Measurements from ENCODE around the gene CENPP. TPM values are rescaled to one million over a fixed set of nuclear protein-coding genes. Genes with fewer than 3 reads are reported as not detected.

Gene CENPP
- total RNA-seq, 1 donor from 2014 or later = 2.7 TPM

- no peak for DNase-seq (ENCODE audit: low read depth in 2 of 2)
Observed at GRCh38 chr9:92636627-92637026, 310.9 kb downstream of the CENPP start.

GRCh38 chr9:92637326-92637725 is 311.6 kb downstream of the CENPP start:
- no peak for DNase-seq (ENCODE audit: low read depth in 2 of 2)

DNA sequence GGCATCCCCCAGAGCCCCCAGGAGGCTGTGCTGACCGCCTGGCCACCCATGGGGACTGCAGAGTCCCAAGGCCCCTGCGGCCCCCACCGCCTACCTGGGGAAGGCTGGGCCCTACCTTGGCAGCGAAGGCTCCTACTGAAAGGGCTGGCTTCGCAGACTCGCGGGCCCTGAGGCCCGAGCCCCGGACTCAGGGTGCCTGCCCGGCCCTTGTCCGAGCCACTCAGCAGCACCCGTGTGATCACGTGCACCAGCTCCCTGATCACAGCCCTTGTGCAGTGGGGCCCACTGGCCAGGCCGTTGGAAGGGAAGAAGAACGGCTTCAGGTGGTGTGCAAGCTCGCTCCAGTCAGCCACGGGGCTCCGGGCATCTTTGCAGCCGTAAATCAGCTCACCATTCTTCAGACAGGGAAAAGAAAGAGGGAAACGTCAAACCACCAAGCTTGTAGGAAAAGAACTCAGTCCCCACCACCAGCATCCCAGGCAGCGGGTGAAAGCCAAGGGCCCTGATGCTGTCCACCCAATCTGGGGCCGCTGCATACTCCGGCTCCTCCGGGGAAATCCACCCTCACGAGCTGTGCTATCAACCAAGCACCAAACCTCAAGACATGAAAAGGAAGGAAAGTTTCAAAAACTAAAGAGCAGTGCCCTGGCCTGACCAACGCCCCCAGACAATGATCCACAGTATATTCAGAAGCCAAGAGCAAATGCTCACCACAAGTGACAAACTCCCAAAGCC is 312.3 kb downstream of the CENPP start:
- DNase-seq (ENCODE audit: low read depth in 2 of 2) = no peak

GRCh38 chr9:92638621-92639101 is 312.9 kb downstream of the CENPP start:
- DNase-seq (ENCODE audit: low read depth in 2 of 2) = no peak

GRCh38 chr9:92639124-92639523 is 313.4 kb downstream of the CENPP start:
- no peak for DNase-seq (ENCODE audit: low read depth in 2 of 2)

DNA sequence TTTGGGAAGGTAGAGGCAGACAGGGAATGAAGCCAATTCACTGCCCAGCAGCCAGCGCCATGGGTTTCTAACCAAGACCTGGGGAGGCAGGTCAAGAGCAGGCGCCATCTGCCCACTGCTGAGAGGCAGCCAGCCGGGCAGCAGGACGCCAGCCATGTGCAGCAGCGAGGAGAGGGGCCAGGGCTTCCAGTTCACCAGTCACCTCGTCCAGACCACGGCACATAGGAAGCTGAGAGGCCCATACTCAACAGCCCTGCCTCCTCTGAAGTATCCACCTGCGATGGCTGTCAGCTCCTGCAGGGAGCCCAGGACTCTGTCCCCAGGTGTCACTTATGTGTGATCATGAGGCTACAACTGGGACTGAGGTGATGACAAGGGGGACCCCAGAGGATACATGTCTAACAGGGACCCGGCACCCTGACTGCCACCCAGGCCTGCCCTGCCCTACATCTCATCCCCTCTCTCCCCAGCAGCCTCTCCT is 314.1 kb downstream of the CENPP start:
- no peak for DNase-seq (ENCODE audit: low read depth in 2 of 2)

DNA sequence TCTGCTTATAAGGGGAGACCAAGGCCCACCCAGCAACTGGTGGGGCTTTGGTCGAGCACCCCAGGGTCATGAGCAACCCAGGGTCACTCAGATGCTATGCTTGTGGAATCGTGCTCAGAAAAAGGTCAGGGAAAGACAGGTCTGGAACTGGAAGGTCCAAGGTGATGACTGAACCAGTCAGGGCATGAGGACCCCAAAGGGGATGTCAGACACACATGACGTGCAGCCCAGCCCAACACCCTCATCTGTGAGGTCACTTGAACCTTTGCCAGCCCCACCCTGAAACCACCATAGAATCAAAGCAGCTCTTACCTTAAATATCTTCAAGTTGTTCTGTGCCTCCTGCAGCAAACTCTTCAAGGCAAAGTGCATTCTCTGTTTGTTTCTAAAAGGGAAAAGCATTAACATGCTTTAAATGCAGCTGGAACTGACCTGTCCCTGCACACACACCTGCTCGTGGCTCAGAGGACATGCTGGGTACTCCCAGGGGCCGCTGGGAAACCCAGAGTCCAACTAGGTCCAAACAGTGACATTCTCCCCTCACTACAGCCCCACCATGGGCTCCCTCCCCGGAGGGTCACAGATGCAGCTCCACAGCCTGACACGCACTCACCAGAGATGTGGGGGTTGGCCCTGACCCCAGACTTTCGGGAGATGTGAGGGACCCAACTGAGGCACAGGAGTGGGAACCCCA is 314.8 kb downstream of the CENPP start:
- DNase-seq (ENCODE audit: low read depth in 2 of 2) = no peak

DNA sequence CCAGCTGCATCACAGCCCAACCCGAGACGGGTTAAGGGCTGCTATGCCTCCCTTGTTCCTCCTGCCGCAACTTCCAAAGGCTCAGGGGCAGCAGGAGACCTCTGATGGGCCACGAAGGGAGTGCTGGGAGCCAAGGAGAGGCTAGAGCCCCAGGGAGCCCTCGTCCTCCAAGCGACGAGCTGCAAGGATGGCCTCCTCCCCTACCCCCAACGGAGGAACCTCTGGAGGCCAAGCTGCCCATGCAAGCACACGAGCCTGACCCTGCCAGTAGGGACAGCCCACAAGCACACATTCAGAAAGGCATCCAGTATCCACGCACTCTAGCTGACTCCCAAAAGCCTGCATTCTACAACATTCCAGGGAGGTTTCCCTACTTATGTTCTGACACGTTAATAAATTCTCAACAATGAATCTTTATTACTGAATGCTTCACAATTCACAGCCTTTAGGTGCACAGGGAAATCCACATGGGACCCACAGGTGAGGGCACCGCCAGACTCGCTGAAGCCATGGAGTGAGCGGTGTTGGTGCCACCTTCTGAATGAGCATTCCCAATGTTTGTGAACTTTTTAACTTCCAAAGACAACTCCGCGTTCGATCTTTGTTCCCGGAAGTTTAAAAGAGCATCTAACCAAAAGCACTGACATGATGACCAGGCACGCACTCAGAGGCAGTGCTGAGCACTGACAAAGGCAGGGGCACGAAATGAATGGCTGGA is 315.5 kb downstream of the CENPP start:
- DNase-seq (ENCODE audit: low read depth in 2 of 2) = no peak

- DNase-seq (ENCODE audit: low read depth in 2 of 2) = no peak
Observed at GRCh38 chr9:92642041-92642451, 316.3 kb downstream of the CENPP start.

DNA sequence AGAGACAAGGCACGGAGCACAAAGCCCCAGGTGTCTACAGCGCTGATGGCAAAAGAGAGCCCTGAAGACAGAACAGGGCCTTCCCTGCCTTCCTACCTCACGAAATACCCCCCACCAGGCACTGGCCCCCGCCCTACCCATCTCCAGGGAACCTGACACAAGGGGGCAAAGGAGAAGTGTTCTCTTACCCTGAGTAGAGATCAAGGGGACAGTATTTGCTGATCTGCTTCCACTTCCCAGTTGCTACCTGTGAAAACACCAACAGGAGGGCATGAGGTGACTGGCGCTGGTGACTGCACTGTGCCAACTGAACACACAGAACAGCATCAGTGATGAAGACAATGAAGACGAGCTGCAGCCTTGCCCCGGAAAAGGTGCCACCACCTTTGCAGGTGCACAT is 316.8 kb downstream of the CENPP start:
- no peak for DNase-seq (ENCODE audit: low read depth in 2 of 2)

DNA sequence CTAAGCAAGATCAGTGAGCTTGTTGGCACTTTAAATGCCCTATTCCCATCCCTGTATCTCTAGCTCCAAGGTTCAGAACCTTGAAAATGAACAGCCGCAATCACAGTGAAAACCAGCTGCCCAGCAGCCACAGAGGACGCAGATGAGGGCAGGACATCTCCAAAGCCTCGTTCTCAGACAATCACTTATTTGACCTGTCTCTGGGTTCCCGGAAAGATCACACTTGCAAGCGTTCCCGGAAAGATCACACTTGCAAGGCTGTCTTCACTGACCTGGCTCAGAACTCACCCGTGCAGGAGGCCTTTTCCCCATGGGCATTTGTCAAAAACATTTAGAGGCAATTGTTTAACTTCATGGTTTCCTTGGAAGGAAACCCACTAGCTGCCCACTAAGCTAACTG is 318.5 kb downstream of the CENPP start:
- no peak for DNase-seq (ENCODE audit: low read depth in 2 of 2)

GRCh38 chr9:92645041-92645440 is 319.3 kb downstream of the CENPP start:
- no peak for DNase-seq (ENCODE audit: low read depth in 2 of 2)

GRCh38 chr9:92647671-92648473 is 322.1 kb downstream of the CENPP start:
- DNase-seq (ENCODE audit: low read depth in 2 of 2) = no peak

DNA sequence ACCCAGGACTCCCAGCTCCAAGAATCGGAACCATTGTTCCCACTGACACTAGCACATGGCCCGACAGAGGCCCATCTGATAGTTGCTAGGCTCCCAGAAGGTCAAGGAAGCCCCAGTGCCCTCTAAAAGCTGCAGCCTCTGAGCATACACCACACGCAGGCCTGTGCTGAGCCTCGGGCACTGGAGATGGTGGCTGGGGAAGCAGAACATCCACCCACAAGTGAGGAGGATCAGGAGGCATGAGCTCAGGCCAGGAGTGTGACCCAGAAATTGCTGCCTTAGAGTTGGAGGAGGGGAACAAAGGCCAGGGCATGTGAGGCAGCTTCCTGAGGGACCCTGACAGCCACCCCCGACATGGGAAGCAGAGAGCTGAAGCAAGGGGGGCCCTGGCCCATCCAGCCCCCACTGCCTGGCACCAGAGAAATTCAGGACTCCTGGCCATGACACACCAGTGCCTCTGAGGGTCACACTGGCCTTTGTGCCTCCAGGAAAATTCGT is 322.8 kb downstream of the CENPP start:
- no peak for DNase-seq (ENCODE audit: low read depth in 2 of 2)

GRCh38 chr9:92649007-92649406 is 323.3 kb downstream of the CENPP start:
- no peak for DNase-seq (ENCODE audit: low read depth in 2 of 2)

- no peak for DNase-seq (ENCODE audit: low read depth in 2 of 2)
Observed at GRCh38 chr9:92650296-92650695, 324.5 kb downstream of the CENPP start.

- no peak for DNase-seq (ENCODE audit: low read depth in 2 of 2)
Observed at GRCh38 chr9:92650839-92651621, 325.3 kb downstream of the CENPP start.

- no peak for DNase-seq (ENCODE audit: low read depth in 2 of 2)
Observed at GRCh38 chr9:92652461-92652860, 326.7 kb downstream of the CENPP start.

DNA sequence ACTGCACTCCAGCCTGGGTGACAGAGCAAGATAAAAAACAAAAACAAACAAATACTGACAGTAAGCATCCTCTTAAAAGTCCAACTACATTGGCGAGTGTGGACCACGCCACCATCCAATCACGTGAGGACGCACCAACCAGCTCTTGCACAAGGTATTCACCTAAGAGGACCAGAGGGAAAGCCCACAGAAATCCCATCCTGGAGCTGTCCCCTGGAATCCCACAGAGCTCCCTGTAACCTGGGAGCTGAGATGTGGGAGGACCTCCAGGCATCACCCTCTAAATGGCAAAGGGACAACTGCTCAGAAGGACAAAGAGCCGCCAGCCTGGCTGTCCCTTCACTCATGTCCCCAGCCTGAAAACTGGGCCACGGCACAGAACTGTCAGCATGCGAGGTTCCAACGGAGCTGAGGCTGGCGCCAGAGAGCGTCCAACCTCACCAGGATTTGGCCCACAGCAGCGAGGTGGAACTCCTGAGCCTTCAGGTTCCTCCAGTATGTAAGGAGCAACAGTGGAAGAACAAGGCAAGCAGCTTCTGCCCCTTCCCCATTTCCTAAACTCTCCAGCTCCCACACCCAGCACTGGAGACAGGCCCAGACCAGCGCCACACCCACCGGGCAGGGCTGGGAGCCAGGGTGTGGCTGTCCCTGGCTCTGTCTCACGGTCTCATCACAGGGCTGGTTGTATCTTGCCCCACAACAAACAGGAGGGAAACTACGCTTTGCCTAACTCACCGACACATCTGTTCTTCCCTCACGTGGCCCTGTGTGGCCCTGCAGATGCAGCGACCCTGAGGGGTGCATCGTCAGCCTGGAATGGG is 328.9 kb downstream of the CENPP start:
- DNase-seq (ENCODE audit: low read depth in 2 of 2) = no peak

DNA sequence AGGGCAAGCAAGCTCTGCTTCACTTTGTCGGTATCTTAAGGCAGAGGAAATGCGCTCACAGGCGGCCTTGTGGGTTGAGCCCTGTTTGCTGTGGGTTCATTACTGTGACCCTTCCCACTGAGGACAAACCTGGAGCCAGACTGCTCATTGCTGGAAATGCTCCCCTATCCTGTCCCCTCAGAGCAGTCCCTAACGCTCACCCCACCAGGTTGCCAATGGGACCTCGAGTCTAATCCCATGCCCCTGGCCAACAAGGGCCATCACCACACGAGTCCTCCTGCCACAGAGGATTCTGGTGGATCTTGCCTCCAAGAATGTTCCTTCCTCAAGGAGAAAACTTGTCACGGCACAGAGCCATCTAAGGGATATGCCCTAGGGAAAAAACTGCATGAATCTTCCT is 329.6 kb downstream of the CENPP start:
- DNase-seq (ENCODE audit: low read depth in 2 of 2) = no peak
